GM12872 (cell line): Measurements from ENCODE around the gene ADAM12.

ENCODE experiments used
- TF ChIP-seq, protein P1 (sequence below): IDR thresholded peaks from 3 replicates; pipeline ENCODE4 v1.5.1; 2011; ENCODE audit warnings: low read depth, mild to moderate bottlenecking, low read length, moderate library complexity; ENCODE audit not compliant: insufficient read depth

ADAM12 gene

DNA sequence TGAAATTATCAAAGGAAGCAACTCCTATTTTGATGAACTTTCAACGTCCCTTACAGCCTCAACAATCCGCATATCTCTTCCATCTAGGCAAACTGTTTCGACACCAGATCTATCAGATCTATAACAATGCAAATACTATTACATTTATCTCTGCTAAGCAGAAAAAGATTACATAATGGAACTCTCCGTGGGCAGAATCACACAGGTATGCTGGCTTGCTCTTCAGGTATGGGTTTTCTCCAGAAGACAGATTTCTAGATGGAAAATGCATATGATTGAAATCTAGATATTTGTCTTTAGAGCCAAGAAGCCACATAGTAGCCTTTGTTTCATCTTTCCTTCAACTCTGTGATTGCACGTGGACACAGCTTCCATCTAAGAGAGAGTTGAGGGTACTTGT, 38.6 kb downstream of the ADAM12 start:
- TF ChIP-seq, protein P1, sequence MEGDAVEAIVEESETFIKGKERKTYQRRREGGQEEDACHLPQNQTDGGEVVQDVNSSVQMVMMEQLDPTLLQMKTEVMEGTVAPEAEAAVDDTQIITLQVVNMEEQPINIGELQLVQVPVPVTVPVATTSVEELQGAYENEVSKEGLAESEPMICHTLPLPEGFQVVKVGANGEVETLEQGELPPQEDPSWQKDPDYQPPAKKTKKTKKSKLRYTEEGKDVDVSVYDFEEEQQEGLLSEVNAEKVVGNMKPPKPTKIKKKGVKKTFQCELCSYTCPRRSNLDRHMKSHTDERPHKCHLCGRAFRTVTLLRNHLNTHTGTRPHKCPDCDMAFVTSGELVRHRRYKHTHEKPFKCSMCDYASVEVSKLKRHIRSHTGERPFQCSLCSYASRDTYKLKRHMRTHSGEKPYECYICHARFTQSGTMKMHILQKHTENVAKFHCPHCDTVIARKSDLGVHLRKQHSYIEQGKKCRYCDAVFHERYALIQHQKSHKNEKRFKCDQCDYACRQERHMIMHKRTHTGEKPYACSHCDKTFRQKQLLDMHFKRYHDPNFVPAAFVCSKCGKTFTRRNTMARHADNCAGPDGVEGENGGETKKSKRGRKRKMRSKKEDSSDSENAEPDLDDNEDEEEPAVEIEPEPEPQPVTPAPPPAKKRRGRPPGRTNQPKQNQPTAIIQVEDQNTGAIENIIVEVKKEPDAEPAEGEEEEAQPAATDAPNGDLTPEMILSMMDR, result no peak

DNA sequence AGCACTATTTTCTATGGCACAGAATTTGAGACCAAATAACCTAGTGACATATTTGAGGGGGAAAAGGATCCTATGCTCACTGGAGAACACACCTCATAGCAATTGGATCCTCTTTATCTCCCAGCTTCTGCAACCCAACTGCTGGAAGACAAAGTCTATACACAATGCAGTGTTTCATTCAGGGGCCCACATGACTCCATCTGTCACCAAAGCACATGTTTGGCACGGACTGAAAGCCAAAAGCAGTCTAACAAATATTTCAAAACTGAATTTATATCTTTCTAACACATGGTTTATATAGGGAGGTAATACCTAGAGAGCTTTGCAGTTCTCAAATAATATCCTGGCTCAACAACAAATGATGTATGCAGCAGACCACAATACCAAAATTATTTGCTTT, 39.2 kb downstream of the ADAM12 start:
- TF ChIP-seq, protein P1, result no peak

DNA sequence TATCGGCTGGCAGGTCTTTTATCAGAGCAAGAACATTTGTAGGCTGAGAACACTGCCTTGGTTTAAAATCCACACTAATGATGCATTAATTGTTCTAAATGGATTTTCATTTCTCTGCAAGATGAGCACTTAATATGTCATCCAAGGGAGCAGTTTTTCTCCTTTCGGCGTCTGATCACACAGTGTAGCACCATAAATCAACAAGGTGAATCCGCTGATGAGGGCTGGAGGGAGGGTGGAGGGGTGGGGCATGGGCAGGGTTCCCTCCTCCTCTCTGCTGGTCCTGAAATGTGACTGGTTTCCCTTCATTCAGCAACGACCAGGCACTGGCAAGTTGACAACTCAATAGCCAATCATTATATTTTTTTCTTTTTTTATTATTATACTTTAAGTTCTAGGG, 45.6 kb downstream of the ADAM12 start:
- TF ChIP-seq, protein P1, result no peak

DNA sequence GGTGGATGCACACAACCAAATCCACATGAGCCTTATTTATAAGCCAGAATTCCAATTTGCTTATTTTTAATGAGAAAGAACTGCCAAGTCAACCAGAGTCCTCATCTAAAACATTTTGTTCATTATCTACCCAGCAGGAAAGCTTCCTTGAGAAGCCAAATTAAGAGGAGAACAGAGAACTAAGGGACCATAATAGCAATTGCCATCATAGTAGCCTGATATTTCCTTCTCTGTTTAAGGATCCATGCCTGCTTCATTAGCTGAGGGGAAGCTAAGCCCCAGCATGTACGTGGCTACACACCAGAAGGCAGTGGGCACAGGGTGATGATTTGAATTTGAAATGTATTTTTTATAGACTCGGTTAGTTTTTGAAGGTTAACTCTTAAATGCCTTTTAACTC, 46.8 kb downstream of the ADAM12 start:
- TF ChIP-seq, protein P1, result no peak

DNA sequence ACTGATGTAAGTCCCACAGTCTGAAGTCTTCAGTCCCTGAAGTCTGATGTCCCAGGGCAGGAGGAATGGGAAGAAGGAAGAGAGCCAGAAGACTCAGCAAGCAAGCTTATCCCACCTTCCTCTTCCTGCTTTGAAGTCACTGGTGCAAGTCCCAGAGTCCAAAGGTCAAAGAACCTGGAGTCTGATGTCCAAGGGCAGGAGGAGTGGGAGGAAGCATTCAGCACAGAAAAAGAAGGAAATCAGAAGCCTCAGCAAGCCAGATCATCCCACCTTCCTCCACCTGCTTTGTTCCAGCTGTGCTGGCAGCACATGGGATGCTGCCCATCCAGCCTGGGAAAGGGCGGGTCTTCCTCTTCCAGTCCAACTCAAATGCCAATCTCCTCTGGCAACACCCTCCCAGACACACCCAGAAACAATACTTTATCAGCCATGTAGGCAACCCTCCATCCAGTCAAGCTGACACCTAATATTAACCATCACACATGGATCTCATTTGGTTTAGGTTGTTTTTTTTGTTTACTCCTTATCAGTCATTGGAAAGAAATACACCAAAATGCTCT, 50.9 kb downstream of the ADAM12 start:
- TF ChIP-seq, protein P1, result no peak

DNA sequence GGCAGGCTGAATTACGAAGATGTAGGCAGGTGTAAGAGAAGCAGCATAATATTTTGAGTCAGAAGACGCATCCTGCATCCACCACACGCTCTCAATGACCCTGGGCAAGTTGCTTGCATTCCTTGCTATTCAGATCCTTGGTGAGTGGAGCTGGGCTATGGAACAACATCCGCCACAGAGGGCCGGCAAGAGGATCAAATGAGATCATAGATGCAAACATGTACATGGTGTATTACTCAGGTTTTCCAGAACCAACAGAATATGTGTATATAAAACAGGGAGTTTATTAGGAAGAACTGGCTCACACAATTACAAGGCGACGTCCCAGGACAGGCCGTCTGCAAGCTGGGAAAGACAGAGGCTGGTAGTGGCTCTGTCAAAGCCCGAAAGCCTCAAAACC, 51.5 kb downstream of the ADAM12 start:
- TF ChIP-seq, protein P1, result no peak

DNA sequence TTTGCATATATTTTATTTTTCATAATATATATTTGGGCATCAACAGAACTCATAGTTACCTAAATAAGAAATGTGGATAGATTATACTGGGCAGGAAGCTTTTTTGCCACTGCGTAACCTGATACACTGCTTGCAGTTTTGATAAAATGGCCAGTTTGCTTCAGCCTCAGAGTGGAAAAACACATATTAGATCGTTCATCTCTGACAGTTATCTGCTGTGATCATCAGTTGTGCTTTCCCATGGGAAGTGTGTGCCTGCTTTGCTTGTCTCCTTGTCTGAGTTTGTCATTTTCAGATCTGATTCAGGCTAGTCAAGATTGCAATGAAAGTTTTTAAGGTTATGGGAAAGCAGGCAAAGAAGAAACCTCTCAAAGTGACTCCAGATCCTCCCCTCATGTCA, 54.0 kb downstream of the ADAM12 start:
- TF ChIP-seq, protein P1, result no peak
